ENCODE measurements around the gene SNRNP35. TPM values are rescaled to one million over a fixed set of nuclear protein-coding genes. Genes with fewer than 3 reads are reported as not detected.

Gene SNRNP35
- total RNA-seq, 1 experiment from 2014 or later: 20.6 TPM

DNA sequence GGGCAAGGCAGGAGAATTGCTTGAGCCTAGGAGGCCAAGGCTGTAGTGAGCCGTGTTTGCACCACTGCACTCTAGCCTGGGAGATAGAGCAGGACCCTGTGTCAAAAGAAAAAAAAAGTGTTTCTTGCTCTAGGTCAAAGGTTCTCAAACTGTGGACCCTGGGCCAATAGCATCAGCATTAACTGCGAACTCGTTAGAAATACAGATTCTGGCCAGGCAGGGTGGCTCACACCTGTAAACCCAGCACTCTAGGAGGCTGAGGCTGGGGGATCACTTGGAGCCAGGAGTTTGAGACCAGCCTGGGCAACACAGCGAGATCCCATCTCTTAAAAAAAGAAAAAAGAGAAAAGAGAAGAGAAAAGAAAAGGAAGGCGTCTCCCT is 22.3 kb upstream of the SNRNP35 start:
- H3K9me3 ChIP-seq (ENCODE audit: low read depth, low read length, poor library complexity, severe bottlenecking): no peaks in the 10 kb centered on the region
- H3K27ac ChIP-seq (ENCODE audit: low read depth, low read length, poor library complexity, severe bottlenecking): no peak overlapping the region
- H3K4me3 ChIP-seq (ENCODE audit: low read depth, low read length, poor library complexity, severe bottlenecking): peak overlapping the region; percentile 79
- H3K4me1 ChIP-seq (ENCODE audit: insufficient read depth, low read length, poor library complexity, severe bottlenecking): no peaks in the 10 kb centered on the region
- no TSS peak for BruUV-seq (replicated peaks)
- TF ChIP-seq, protein P1, sequence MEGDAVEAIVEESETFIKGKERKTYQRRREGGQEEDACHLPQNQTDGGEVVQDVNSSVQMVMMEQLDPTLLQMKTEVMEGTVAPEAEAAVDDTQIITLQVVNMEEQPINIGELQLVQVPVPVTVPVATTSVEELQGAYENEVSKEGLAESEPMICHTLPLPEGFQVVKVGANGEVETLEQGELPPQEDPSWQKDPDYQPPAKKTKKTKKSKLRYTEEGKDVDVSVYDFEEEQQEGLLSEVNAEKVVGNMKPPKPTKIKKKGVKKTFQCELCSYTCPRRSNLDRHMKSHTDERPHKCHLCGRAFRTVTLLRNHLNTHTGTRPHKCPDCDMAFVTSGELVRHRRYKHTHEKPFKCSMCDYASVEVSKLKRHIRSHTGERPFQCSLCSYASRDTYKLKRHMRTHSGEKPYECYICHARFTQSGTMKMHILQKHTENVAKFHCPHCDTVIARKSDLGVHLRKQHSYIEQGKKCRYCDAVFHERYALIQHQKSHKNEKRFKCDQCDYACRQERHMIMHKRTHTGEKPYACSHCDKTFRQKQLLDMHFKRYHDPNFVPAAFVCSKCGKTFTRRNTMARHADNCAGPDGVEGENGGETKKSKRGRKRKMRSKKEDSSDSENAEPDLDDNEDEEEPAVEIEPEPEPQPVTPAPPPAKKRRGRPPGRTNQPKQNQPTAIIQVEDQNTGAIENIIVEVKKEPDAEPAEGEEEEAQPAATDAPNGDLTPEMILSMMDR (conservative IDR thresholded peaks at IDR 0.05; ENCODE audit: low read depth, low read length): no peak
- TF ChIP-seq EZH2 (IDR thresholded peaks at IDR 0.05; ENCODE audit: borderline replicate concordance, low read depth, low read length, poor library complexity, severe bottlenecking): no peak
- intact Hi-C loops (cut with micrococcal nuclease; ENCODE audit: unreplicated experiment): no loop called here
- H3K36me3 ChIP-seq (ENCODE audit: insufficient read depth, low read length, poor library complexity, severe bottlenecking): no peaks in the 10 kb centered on the region
- no peak for DNase-seq (ENCODE audit: low spot score)
- POLR2A ChIA-PET (ENCODE audit: low non-redundant PET): no interaction called here
- H3K27me3 ChIP-seq (replicated peaks; ENCODE audit: insufficient read depth, low read depth, low read length, poor library complexity): no peaks in the 10 kb centered on the region
- CTCF ChIA-PET: no interaction called here

DNA sequence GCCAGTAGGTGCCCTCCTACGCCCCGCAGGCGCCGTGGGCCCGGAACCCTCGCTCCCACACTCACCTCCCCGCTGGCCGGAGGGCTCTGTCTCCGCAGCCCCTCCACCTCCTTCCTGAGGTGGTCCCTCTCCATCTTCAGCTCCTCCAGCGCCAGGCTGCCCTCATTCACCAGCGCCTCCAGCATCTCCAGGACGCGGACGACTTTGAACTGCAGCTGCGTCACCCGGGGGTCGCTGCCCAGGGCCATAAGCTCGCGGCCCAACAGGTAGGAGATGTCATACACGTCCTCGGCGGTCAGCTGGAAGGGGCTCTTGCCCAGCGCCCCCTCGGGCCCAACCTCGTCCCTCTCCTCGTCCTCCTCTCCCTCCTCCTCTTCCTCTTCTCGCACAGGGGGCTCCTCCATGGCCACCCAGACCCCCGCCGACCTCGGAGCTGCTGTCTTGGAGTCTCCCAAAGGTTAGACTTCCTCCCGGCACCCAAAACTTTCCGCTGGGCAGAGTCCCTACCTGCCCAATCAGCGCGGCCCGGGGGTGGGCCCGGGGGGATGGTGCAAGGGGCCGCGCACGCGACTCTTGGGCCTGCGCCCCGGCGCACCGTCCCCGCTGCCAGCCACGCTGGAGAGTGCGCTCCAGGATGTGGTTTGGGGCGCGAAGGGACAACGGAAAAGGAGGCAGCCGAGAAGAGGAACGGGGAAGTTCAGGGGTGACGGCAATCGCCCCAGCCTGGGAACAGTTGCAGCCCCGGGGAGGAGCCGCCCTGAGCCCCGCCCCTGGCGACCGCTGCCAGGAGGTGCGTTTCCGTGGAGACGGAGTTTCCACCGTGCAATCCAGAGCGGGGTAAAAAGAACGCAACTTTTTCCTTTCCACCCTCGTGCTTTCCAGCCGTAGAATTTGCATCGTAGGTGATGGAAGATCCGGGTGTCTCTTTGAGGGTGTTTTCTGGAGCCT is 21.6 kb upstream of the SNRNP35 start, which contains the start of gene RILPL2:
Gene RILPL2, minus strand, starts transcription at position 668 of the 948 bp plus-strand sequence. Its CDS starts 264 bp downstream, at position 404.
- ChIA-PET CTCF (no interaction called here), POLR2A (ENCODE audit: low non-redundant PET) (interaction anchor here (0.6 kb wide), 1 partner anchor 10 kb away, joined by 12 read pairs; no protein-coding TSS in a partner anchor)
- peak within 1 kb of the TSS; percentile 26 for H3K27ac ChIP-seq (ENCODE audit: low read depth, low read length, poor library complexity, severe bottlenecking)
- H3K9me3 ChIP-seq (ENCODE audit: low read depth, low read length, poor library complexity, severe bottlenecking): no peaks in the 10 kb centered on the region
- H3K4me3 ChIP-seq (ENCODE audit: low read depth, low read length, poor library complexity, severe bottlenecking): peak within 1 kb of the TSS; percentile 79
- H3K36me3 ChIP-seq (ENCODE audit: insufficient read depth, low read length, poor library complexity, severe bottlenecking): no peaks in the 10 kb centered on the region
- no TSS peak for BruUV-seq (replicated peaks)
- no peak for TF ChIP-seq EZH2 (IDR thresholded peaks at IDR 0.05; ENCODE audit: borderline replicate concordance, low read depth, low read length, poor library complexity, severe bottlenecking)
- TF ChIP-seq, protein P1 (conservative IDR thresholded peaks at IDR 0.05; ENCODE audit: low read depth, low read length): no peak
- intact Hi-C loops (cut with micrococcal nuclease; ENCODE audit: unreplicated experiment): no loop called here
- DNase-seq (ENCODE audit: low spot score): peak; percentile 80
- no peaks in the 10 kb centered on the region for H3K27me3 ChIP-seq (replicated peaks; ENCODE audit: insufficient read depth, low read depth, low read length, poor library complexity)
- no peaks in the 10 kb centered on the region for H3K4me1 ChIP-seq (ENCODE audit: insufficient read depth, low read length, poor library complexity, severe bottlenecking)

DNA sequence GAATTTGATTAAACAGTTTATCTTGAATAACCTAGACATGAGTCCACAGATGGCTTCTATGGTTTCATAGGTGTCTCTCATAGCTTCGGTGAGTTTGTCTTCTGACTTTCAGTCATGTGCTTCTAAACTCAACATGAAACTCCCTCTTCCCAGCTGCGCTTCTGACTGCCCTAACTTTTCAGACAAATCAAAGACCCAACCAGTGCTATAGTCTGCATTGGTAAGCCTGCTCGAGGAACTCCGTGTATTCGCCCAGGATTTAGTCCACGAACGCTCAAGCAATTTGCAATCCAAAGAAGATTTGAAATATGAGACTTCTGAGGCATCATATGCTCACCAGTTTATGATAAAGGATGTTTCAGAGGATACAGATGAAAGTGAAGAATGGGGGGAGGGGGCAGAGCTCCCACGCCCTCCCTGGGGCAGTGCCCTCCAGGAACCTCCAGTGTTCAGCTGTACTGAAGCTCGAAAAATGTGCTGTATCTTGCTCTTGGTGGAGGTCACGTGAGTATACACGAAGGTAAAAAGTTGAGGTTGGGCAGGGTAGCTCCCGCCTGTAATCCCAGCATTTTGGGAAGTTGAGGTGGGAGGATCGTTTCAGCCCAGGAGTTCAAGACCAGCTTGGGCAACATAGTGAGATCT is 16.3 kb upstream of the SNRNP35 start:
- DNase-seq (ENCODE audit: low spot score): no peak
- TF ChIP-seq, protein P1 (conservative IDR thresholded peaks at IDR 0.05; ENCODE audit: low read depth, low read length): no peak
- TF ChIP-seq EZH2 (IDR thresholded peaks at IDR 0.05; ENCODE audit: borderline replicate concordance, low read depth, low read length, poor library complexity, severe bottlenecking): no peak
- H3K36me3 ChIP-seq (ENCODE audit: insufficient read depth, low read length, poor library complexity, severe bottlenecking): no peaks in the 10 kb centered on the region
- H3K4me3 ChIP-seq (ENCODE audit: low read depth, low read length, poor library complexity, severe bottlenecking): no peak overlapping the region
- intact Hi-C loops (cut with micrococcal nuclease; ENCODE audit: unreplicated experiment): no loop called here
- H3K27ac ChIP-seq (ENCODE audit: low read depth, low read length, poor library complexity, severe bottlenecking): no peak overlapping the region
- CTCF ChIA-PET: no interaction called here
- H3K9me3 ChIP-seq (ENCODE audit: low read depth, low read length, poor library complexity, severe bottlenecking): no peaks in the 10 kb centered on the region
- no TSS peak for BruUV-seq (replicated peaks)
- no peaks in the 10 kb centered on the region for H3K27me3 ChIP-seq (replicated peaks; ENCODE audit: insufficient read depth, low read depth, low read length, poor library complexity)
- H3K4me1 ChIP-seq (ENCODE audit: insufficient read depth, low read length, poor library complexity, severe bottlenecking): no peaks in the 10 kb centered on the region
- POLR2A ChIA-PET (ENCODE audit: low non-redundant PET): no interaction called here

Data from A673 (cell line).